Kidney epithelial cell (primary cell): ENCODE data around the gene RPH3AL. TPM values are rescaled to one million over a fixed set of nuclear protein-coding genes. Genes with fewer than 3 reads are reported as not detected.

Source experiments
- DNase-seq: peaks from one replicate; pipeline ENCODE4 v3.0.0-alpha.2; 2010; ENCODE audit warnings: low read depth
- H3K27me3 ChIP-seq: 2 replicates; pipeline ENCODE4 v1.6.0; 2011; ENCODE audit warnings: low read length; ENCODE audit not compliant: control insufficient read depth, insufficient read depth
- H3K36me3 ChIP-seq: 2 replicates; pipeline ENCODE4 v1.5.1; 2011; ENCODE audit warnings: low read length; ENCODE audit not compliant: control insufficient read depth, insufficient read depth
- H3K4me3 ChIP-seq: 2 replicates; pipeline ENCODE4 v1.5.1; 2011; ENCODE audit warnings: low read depth, mild to moderate bottlenecking, control low read depth, low read length
- CTCF ChIP-seq: IDR thresholded peaks from 2 replicates; pipeline ENCODE4 v1.5.1; 2011; ENCODE audit warnings: mild to moderate bottlenecking, moderate library complexity, low read length, control low read depth, inconsistent platforms; ENCODE audit not compliant: insufficient read depth, poor library complexity, severe bottlenecking
- total RNA-seq: library from RNA; depleted of rRNA; stranded (reverse); fragments of >200 nt; gene quantifications from 2 replicates; pipeline ENCODE4 v1.2.3, GENCODE V29; 2015

The RPH3AL gene
- total RNA-seq, 1 donor from 2014 or later, result 15.1 TPM

GRCh38 chr17:325270-326009, 27.2 kb downstream of the RPH3AL start:
- no peak for DNase-seq
- no peak for TF ChIP-seq CTCF
- no peaks in the 10 kb centered on the region for H3K27me3 ChIP-seq
- no peak overlapping the region for H3K4me3 ChIP-seq
- H3K36me3 ChIP-seq, result no peaks in the 10 kb centered on the region

- TF ChIP-seq CTCF, result no peak
- Histone ChIP-seq H3K4me3 (no peak overlapping the region), H3K36me3 (no peaks in the 10 kb centered on the region), H3K27me3 (no peaks in the 10 kb centered on the region)
- DNase-seq, result no peak
Observed at GRCh38 chr17:323721-324571, 28.7 kb downstream of the RPH3AL start.

GRCh38 chr17:323181-323580, 29.4 kb downstream of the RPH3AL start:
- Histone ChIP-seq H3K27me3 (no peaks in the 10 kb centered on the region), H3K4me3 (no peak overlapping the region), H3K36me3 (no peaks in the 10 kb centered on the region)
- TF ChIP-seq CTCF, result no peak
- DNase-seq, result no peak

- no peak for DNase-seq
- no peak for TF ChIP-seq CTCF
- no peak overlapping the region for H3K4me3 ChIP-seq
- no peaks in the 10 kb centered on the region for H3K36me3 ChIP-seq
- H3K27me3 ChIP-seq, result no peaks in the 10 kb centered on the region
Observed at GRCh38 chr17:322006-322780, 30.4 kb downstream of the RPH3AL start.

- Histone ChIP-seq H3K4me3 (no peak overlapping the region), H3K27me3 (no peaks in the 10 kb centered on the region), H3K36me3 (no peaks in the 10 kb centered on the region)
- TF ChIP-seq CTCF, result no peak
- no peak for DNase-seq
Observed at GRCh38 chr17:321386-321941, 31.1 kb downstream of the RPH3AL start.
